ENCODE data around the gene OPN4. TPM values are rescaled to one million over a fixed set of nuclear protein-coding genes. Genes with fewer than 3 reads are reported as not detected.

The OPN4 gene
- total RNA-seq, 3 donors from 2014 or later, result not detected

GRCh38 chr10:86651021-86651471 is 3.3 kb upstream of the OPN4 start:
- Histone ChIP-seq H3K4me1 (no peaks in the 10 kb centered on the region), H3K36me3 (no peaks in the 10 kb centered on the region), H3K9me3 (no peaks in the 10 kb centered on the region), H3K27me3 (no peaks in the 10 kb centered on the region), H3K27ac (no peak overlapping the region), H3K4me3 (no peak overlapping the region)
- peak in 1 of 2 donors; percentile 34 for DNase-seq (ENCODE audit: low spot score in 2 of 2)
- no peak for TF ChIP-seq CTCF (IDR thresholded peaks at IDR 0.05)
- no peak for TF ChIP-seq POLR2A (IDR thresholded peaks at IDR 0.05)
- TF ChIP-seq POLR2AphosphoS5 (IDR thresholded peaks at IDR 0.05), result no peak
- intact Hi-C loops (cut with DNase I; ENCODE audit: low total_unique reads), result no loop called here

- DNase-seq (ENCODE audit: low spot score in 2 of 2), result peak in 1 of 2 donors; percentile 42
- intact Hi-C loops (cut with DNase I; ENCODE audit: low total_unique reads), result no loop called here
- Histone ChIP-seq H3K4me1 (no peaks in the 10 kb centered on the region), H3K4me3 (no peak overlapping the region), H3K9me3 (no peaks in the 10 kb centered on the region), H3K27ac (no peak overlapping the region), H3K27me3 (no peaks in the 10 kb centered on the region), H3K36me3 (no peaks in the 10 kb centered on the region)
- TF ChIP-seq POLR2A (IDR thresholded peaks at IDR 0.05), result no peak
- no peak for TF ChIP-seq POLR2AphosphoS5 (IDR thresholded peaks at IDR 0.05)
- TF ChIP-seq CTCF (IDR thresholded peaks at IDR 0.05), result no peak
These were observed 2.6 kb upstream of the OPN4 start for GRCh38 chr10:86651631-86652331.

GRCh38 chr10:86652361-86653202 is 1.8 kb upstream of the OPN4 start:
- Histone ChIP-seq H3K9me3 (no peaks in the 10 kb centered on the region), H3K27me3 (no peaks in the 10 kb centered on the region), H3K4me1 (no peaks in the 10 kb centered on the region), H3K36me3 (no peaks in the 10 kb centered on the region), H3K27ac (no peak overlapping the region), H3K4me3 (no peak overlapping the region)
- no peak for TF ChIP-seq POLR2AphosphoS5 (IDR thresholded peaks at IDR 0.05)
- no peak for TF ChIP-seq POLR2A (IDR thresholded peaks at IDR 0.05)
- no peak for TF ChIP-seq CTCF (IDR thresholded peaks at IDR 0.05)
- DNase-seq (ENCODE audit: low spot score in 2 of 2), result peak in 1 of 2 donors; percentile 40
- intact Hi-C loops (cut with DNase I; ENCODE audit: low total_unique reads), result no loop called here

GRCh38 chr10:86653379-86653778 is 968 bp upstream of the OPN4 start:
- Histone ChIP-seq H3K9me3 (no peaks in the 10 kb centered on the region), H3K4me3 (no peak overlapping the region), H3K27ac (no peak overlapping the region), H3K27me3 (no peaks in the 10 kb centered on the region), H3K4me1 (no peaks in the 10 kb centered on the region), H3K36me3 (no peaks in the 10 kb centered on the region)
- TF ChIP-seq POLR2AphosphoS5 (IDR thresholded peaks at IDR 0.05) (no peak), POLR2A (IDR thresholded peaks at IDR 0.05) (no peak), CTCF (IDR thresholded peaks at IDR 0.05) (no peak)
- peak in 1 of 2 donors; percentile 2 for DNase-seq (ENCODE audit: low spot score in 2 of 2)
- intact Hi-C loops (cut with DNase I; ENCODE audit: low total_unique reads), result no loop called here

- no peaks in the 10 kb centered on the region for H3K27me3 ChIP-seq
- H3K36me3 ChIP-seq, result no peaks in the 10 kb centered on the region
- no peaks in the 10 kb centered on the region for H3K9me3 ChIP-seq
- no peak overlapping the region for H3K4me3 ChIP-seq
- no peak for TF ChIP-seq POLR2AphosphoS5 (IDR thresholded peaks at IDR 0.05)
- TF ChIP-seq CTCF (IDR thresholded peaks at IDR 0.05), result no peak
- TF ChIP-seq POLR2A (IDR thresholded peaks at IDR 0.05), result no peak
- no peak for DNase-seq (ENCODE audit: low spot score in 2 of 2)
- no peaks in the 10 kb centered on the region for H3K4me1 ChIP-seq
- no peak overlapping the region for H3K27ac ChIP-seq
- intact Hi-C loops (cut with DNase I; ENCODE audit: low total_unique reads), result no loop called here
These were observed 360 bp upstream of the OPN4 start for GRCh38 chr10:86653987-86654386.
